Daoy (cell line): Measurements from ENCODE around the gene NUP88. TPM values are rescaled to one million over a fixed set of nuclear protein-coding genes. Genes with fewer than 3 reads are reported as not detected.

Source experiments
- DNase-seq: peaks from one replicate; pipeline ENCODE4 v3.0.0-alpha.2; 2015; ENCODE audit warnings: low read depth
- total RNA-seq: library from RNA; depleted of rRNA; stranded (reverse); fragments of >200 nt; shearing (Covaris generic); gene quantifications from 2 replicates; pipeline ENCODE4 v1.2.3, GENCODE V29; 2014

NUP88 gene
- total RNA-seq, 1 experiment from 2014 or later: 198 TPM

DNA sequence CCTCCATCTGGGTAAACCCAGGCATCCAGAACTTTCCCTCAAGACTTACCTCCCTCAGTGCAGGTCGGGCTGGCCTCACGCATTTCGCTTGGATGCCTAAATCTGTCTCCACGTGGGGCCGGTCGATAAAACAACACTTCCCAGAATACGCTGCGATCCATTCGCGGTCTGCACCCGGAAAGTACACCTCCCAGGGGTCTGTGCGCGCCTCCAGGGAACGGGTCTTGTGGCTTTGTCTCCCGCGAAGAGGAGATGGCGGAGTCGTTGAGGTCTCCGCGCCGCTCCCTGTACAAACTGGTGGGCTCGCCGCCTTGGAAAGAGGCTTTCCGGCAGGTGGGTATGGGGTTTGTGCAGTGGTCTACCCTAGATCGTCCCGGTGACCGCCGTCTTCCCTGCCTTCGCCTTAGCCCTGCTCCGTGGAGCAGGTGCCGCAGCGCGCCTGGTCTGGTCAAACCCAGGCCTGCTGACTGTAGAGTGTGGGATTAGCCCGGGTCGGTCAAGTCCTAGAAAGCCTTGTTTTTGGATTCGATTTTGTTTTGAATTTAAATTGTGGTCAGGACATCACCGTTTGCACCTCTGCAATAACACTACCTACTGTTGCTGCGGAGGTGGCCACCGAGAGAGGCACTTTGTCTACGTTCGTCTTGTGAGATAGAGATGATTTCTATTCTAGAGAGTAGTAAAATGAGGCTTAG lies 644 bp upstream of the NUP88 start, which contains the start of gene RPAIN:
Gene RPAIN (plus strand): TSS at position 224 of the 695 bp plus-strand sequence. CDS start 29 bp downstream, at position 253.
- DNase-seq: peak; percentile 92

- DNase-seq: peak; percentile 33
Observed at GRCh38 chr17:5418858-5419355, 555 bp downstream of the NUP88 start.

DNA sequence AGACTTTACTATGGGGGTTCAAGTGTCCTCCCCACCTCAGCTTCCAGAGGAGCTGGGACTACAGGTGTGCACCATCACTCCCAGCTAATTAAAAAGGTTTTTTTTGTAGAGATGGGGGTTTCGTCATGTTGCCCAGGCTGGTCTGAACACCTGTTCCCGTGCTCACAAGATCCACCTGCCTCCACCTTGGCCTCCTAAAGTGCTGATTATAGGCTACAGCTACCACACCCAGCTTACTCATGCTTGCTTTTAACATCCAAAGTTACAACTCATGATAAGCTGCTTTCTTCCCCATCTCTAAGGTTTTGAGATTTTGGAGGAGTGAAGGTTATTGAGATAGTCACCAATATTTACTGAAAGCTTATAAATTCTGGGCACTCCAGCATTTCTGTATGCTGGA lies 2.6 kb downstream of the NUP88 start:
- DNase-seq: no peak

DNA sequence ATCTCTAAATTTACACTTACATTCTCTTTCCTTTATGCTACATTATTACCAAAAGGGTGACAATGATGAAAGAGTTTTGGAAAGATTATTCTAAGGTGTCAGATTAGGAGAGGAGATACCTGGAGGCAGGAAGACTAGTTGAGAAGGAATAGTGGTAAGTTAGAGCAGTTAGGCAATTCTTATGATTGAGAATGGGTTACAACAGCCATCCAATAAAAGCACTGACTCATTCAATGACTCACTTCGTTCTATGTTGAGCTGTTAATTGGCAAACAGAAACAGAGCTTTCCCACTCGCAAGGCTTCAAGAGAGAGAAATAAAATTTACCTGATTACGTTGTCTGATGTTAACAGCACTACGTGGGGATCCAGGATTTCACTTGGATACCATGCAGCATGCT lies 5.8 kb downstream of the NUP88 start:
- DNase-seq: peak; percentile 83

DNA sequence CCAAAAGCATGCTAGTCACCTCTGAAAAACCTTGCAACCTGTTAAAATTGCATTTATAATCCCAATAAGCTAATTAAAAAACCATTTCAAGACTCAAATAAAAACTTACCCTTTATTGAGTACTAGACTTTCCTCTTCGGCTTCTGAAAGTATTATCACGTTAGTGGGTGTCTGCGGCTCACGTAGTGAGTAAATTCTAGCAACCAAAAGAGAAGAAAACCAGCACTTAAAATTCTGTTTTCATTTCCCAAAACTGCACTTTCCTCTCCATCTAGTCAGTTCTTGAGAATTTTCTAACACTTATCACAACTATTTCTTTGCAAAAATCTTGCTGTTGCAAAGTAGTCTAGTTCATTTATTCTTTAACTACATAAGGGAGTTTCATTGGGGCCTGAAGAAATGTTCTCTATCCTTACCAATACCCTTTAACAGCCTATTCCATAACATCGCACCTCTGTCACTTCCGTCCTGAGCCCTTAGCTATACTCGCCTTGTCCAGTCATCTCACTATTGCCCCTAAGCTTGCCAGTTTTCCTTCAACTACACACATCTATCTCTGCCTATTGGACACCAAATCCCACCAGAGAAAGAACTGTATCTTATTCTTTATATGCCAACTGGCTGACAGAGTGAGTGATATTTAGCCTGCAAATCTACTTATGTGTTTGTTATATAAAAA lies 8.7 kb downstream of the NUP88 start:
- no peak for DNase-seq

DNA sequence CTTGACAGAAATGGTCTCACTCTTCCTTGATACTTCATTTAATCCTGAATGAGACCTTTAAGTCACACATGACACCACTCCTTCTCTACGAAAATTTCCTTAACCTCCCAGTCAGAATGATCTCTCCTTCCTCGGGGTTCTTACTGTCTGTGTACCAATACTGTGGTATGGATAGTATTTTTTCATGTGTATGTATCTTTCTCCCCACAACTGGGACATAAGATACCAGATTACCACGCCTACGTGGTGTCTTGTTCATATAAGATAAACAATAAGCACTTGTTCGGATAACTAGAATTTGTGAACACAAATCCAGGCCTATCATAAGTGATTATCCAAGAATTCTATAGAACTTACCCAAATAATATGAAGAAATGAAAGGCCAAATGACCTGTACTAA lies 11.3 kb downstream of the NUP88 start:
- DNase-seq: no peak

GRCh38 chr17:5405400-5405799 lies 14.1 kb downstream of the NUP88 start:
- DNase-seq: no peak

DNA sequence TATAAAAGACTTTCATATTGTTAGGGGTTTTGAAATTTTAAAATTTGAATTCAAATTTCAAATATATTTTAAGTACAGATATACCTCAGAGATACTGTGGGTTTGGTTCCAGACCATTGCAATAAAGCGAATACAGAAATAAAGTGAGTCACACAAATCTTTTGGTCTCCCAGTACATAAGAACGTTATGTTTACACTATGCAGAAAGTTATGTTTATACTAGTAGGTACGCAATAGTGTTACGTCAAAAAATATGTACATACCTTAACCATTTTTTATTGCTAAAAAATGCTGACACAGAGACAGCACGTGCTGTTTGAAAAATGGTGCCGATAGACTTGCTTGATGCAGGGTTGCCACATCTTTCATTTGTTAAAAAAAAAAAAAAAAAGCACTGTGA lies 19.7 kb downstream of the NUP88 start:
- DNase-seq: no peak

GRCh38 chr17:5396612-5397011 lies 22.9 kb downstream of the NUP88 start:
- DNase-seq: no peak

DNA sequence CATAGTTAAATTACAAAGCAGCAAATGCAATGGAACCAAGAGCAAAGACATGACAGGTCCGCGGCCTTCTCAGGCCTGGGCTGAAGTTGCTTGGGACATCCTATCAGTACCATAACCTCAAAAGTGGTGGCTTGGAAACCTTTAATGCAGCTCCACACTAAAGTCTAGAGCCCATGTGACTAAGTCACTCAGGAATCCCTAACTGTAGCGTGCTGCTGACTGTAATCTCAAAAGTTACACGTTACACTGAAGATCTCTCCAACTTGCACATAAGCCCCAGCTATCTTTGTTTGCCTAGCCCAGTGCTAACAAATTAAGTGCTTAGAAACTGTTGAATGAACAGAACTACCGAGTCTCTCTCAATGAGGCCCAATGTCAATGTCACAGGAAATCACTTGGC lies 27.8 kb downstream of the NUP88 start:
- no peak for DNase-seq

DNA sequence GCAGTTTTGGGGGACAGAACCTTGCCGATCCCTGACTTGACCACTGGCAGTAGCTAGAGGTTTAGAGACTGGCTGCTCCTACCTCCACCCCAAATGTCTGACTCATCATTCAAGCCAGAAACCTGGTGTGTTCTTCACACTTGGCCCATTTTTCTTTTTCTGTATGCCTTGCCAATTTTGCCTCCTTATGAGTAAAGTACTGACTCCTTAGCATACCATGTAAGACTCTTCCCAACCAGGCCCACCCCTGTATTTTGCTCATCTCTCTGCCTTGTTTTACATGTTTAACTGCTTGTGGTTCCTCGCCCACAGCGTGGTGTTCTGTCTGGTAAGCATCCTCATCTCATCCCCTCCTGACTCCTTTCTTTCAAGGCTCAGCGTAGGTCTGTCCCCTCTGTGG lies 37.9 kb downstream of the NUP88 start:
- DNase-seq: peak; percentile 11

DNA sequence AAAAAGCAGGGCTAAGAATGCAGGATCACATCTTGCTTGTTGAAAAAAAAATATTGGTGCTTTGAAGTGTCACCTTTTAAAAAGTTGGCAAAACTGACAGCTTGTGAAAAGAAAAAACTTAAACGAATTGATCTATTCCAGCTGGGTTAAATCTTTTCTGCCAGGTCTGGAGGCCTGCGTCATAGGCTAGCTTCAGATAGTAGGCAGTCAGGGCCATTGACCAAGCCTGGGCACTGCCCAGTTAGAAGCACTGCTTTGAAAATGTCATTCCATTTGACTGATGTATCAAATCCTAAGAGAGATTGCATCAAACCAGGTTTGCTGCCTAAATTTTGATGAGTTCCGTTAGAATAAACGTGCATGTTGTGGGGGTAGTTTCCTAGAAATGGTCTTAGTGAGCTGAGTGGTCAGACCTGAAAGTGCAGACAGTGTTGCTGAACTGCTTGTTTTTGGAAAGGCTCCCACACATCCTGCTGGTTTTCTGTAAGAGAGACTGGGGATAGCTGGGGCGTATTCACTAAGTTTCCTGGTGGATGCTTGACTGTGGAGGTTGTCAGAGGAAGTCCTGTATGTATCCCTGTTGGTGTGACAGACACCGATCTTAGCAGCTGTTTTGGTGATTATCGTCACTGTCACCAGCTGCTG lies 38.8 kb downstream of the NUP88 start:
- no peak for DNase-seq

GRCh38 chr17:5379351-5380107 lies 39.9 kb downstream of the NUP88 start:
- no peak for DNase-seq

GRCh38 chr17:5378566-5379207 lies 40.8 kb downstream of the NUP88 start:
- DNase-seq: no peak

- no peak for DNase-seq
Observed at GRCh38 chr17:5373112-5373511, 46.4 kb downstream of the NUP88 start.

- DNase-seq: no peak
Observed at GRCh38 chr17:5370411-5370810, 49.1 kb downstream of the NUP88 start.

- no peak for DNase-seq
Observed at GRCh38 chr17:5365831-5366230, 53.6 kb downstream of the NUP88 start.

DNA sequence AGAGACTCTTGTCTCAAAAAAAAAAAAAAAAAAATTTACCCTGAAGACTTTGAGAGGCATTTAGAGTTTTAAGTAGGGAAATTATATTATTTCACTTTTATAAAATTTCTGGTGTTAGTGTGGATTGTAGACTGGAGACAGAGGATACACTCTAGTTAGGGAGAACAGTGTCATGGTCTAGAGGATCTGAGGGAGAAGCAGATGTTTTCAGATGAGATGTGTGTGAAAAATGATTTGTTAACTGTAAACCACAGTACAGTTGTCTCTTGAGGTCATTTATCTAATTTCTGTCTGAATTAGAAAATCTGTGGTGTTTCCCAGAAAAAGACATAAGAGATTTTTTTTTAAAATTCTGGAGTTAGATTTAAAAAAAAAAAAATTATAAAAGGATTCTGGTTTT lies 54.8 kb downstream of the NUP88 start:
- DNase-seq: no peak

DNA sequence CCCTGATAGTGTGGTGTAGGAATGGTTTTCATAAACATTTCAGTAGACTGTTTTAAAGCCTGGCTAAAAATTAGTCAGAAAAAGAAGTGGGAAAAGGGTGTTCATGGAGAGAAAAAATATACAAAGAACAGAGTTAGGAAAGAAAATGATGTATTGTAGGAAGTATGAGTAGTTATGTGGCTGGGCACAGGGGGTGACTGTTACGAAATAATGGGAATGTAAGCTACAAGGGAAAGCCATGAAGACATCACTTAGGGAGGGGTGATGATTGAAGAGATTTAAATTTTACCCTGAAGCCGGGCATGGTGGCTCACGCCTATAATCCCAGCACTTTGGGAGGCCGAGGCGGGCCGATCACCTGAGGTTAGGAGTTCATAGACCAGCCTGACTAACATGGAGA lies 55.3 kb downstream of the NUP88 start:
- DNase-seq: no peak

GRCh38 chr17:5362162-5362811 lies 57.2 kb downstream of the NUP88 start:
- DNase-seq: no peak

DNA sequence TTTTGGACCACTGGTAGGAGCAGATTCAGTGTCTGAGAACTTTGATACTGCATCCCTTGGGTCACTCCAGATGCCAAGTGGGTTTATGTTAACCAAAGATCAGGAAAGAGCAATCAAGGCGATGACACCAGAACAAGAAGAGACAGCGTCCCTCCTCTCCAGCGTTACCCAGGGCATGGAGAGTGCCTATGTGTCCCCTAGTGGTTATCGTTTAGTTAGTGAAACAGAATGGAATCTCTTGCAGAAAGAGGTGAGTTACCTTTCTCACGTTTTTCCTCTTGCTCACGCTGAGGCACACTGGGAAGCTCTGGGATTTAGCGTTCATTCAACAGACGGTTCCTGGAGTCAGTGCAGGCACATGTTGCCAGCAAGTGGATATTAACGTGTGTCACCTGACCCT lies 58.0 kb downstream of the NUP88 start:
- no peak for DNase-seq
